ENCODE results near the gene PPP2R2D.
"Not testable (repeated sequence)": the region's sequence is repeated elsewhere in the genome, so short reads cannot be mapped to it uniquely, and the experiment has no call there.

The PPP2R2D gene

GRCh38 chr10:131975796-131976195 is 75.0 kb downstream of the PPP2R2D start:
- TF ChIP-seq POLR2A (IDR thresholded peaks at IDR 0.05; ENCODE audit: low read length), result no peak
- TF ChIP-seq GATA1 (IDR thresholded peaks at IDR 0.05; ENCODE audit: low read depth, low read length), result no peak
- DNase-seq, result no peak

- DNase-seq, result no peak
- TF ChIP-seq POLR2A (IDR thresholded peaks at IDR 0.05; ENCODE audit: low read length), result no peak
- TF ChIP-seq GATA1 (IDR thresholded peaks at IDR 0.05; ENCODE audit: low read depth, low read length), result no peak
Observed at GRCh38 chr10:131977323-131978096, 76.7 kb downstream of the PPP2R2D start.

- no peak for DNase-seq
- TF ChIP-seq POLR2A (IDR thresholded peaks at IDR 0.05; ENCODE audit: low read length), result no peak
- no peak for TF ChIP-seq GATA1 (IDR thresholded peaks at IDR 0.05; ENCODE audit: low read depth, low read length)
Observed at GRCh38 chr10:131978366-131978765, 77.6 kb downstream of the PPP2R2D start.

DNA sequence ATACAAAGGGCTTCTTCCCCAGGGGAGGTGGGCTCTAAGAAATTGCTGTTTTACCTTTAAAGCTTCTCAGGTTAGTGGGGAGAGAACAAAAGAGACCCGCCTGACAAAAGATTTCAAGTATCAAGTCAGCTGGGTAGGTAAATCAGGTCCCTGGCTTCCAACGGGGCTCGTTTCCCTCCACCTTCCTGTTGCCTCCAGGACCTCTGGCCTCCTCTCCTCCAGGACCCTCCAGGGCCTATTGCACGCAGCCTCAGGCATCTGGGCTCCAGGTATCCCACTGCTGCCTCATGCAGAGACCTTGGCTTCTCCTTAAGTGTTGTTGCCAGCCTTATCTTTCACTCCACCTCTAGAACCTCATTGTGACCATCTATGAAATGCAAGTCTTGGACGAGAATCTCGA is 78.0 kb downstream of the PPP2R2D start:
- no peak for DNase-seq
- no peak for TF ChIP-seq POLR2A (IDR thresholded peaks at IDR 0.05; ENCODE audit: low read length)
- TF ChIP-seq GATA1 (IDR thresholded peaks at IDR 0.05; ENCODE audit: low read depth, low read length), result no peak

DNA sequence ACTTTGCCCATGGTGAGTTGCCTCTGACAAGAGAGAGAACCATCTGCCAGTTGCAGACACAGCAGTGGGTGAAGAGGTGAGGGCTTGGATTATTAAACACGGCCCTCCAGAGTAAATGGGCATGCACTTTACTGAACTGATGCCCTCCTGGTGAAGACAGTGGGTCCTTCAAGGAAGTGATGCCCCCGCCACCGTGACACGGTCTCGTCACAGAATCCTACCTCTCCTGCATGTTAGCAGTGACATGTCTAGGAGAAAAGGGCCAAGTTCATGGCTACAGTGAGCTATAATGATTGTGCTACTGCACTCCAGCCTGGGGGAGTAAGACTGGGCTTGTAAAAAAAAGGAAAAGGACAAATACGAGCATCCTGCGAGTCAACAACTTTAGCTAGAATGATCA is 78.5 kb downstream of the PPP2R2D start:
- DNase-seq, result no peak
- no peak for TF ChIP-seq POLR2A (IDR thresholded peaks at IDR 0.05; ENCODE audit: low read length)

GRCh38 chr10:131979821-131980270 is 79.0 kb downstream of the PPP2R2D start:
- peak in 1 of 2 experiments; percentile 22 for DNase-seq

GRCh38 chr10:131980321-131980720 is 79.5 kb downstream of the PPP2R2D start:
- DNase-seq, result no peak
- TF ChIP-seq GATA1 (IDR thresholded peaks at IDR 0.05; ENCODE audit: low read depth, low read length) (no peak), POLR2A (IDR thresholded peaks at IDR 0.05; ENCODE audit: low read length) (no peak)

More at GRCh38 chr10:131979821-131980270, 79.0 kb downstream of the PPP2R2D start:
- TF ChIP-seq GATA1 (IDR thresholded peaks at IDR 0.05; ENCODE audit: low read depth, low read length), result no peak
- TF ChIP-seq POLR2A (IDR thresholded peaks at IDR 0.05; ENCODE audit: low read length), result no peak

DNA sequence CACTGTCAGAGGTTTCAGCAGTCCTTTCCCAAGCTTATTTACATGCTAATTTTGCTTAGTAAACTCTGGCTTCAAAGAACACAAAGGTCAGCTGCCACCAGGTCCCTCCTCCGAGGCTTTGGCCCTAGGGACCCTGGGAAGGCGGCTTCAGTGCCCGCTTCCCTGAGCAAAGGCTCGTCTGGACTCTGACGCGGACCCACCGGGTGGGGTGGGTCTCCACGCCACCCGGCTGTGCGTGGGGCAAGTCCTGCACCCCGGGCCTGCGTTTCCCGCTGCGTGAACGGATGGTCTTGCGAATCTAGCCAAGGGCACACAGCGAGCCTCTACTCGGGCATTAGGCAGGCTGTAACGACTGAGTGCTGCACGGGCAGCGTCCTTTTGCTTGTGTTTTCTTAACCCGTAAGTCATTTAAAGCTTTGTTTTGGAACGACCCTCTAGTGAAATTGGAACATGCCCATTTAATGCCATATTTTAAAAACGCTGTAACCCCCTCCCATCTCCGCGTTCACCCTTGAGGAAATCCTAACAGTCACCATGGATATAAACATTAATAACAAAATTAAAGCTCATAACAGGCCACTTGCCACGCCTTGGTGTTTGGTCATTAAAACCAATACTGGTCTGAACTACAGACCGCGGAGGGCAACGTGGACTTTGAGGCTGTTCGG is 80.1 kb downstream of the PPP2R2D start:
- DNase-seq, result peak; percentile 40 to 50
- no peak for TF ChIP-seq GATA1 (IDR thresholded peaks at IDR 0.05; ENCODE audit: low read depth, low read length)
- no peak for TF ChIP-seq POLR2A (IDR thresholded peaks at IDR 0.05; ENCODE audit: low read length)

GRCh38 chr10:131981429-131982184 is 80.8 kb downstream of the PPP2R2D start, which contains the start of gene BNIP3:
Gene BNIP3 (minus strand): TSS chr10:131981923. CDS start chr10:131981806, 117 bp downstream.
- peak; percentile 93 to 95 for DNase-seq
- TF ChIP-seq GATA1 (IDR thresholded peaks at IDR 0.05; ENCODE audit: low read depth, low read length) (no peak), POLR2A (IDR thresholded peaks at IDR 0.05; ENCODE audit: low read length) (peak; percentile 45)

GRCh38 chr10:131982185-131982756 is 81.5 kb downstream of the PPP2R2D start:
- no peak for DNase-seq
- TF ChIP-seq GATA1 (IDR thresholded peaks at IDR 0.05; ENCODE audit: low read depth, low read length) (no peak), POLR2A (IDR thresholded peaks at IDR 0.05; ENCODE audit: low read length) (no peak)

- TF ChIP-seq GATA1 (IDR thresholded peaks at IDR 0.05; ENCODE audit: low read depth, low read length) (no peak), POLR2A (IDR thresholded peaks at IDR 0.05; ENCODE audit: low read length) (no peak)
- DNase-seq, result no peak
Observed at GRCh38 chr10:131982796-131983195, 82.0 kb downstream of the PPP2R2D start.

DNA sequence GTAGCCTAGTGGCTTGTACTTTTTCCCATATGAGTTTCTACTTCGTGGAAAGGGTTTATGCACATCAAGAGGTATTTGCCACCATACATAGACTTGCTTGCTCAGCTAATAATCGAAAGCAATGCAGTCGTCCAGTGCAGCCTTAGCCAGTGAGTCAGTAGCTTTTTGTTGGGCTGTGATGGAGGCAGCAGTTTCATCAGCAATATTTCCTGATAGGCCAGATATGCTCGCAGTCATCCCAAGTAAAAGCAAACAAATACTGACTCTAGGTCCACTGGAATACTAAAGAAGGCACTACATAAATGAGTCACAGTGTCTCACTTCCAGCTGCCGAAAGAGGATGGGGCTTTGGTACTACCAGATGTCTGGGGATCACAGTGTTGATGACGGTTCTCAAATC is 83.0 kb downstream of the PPP2R2D start:
- no peak for DNase-seq

GRCh38 chr10:131986851-131987250 is 86.0 kb downstream of the PPP2R2D start:
- DNase-seq, result not testable (repeated sequence)

More for the DNA sequence above, 83.0 kb downstream of the PPP2R2D start:
- TF ChIP-seq POLR2A (IDR thresholded peaks at IDR 0.05; ENCODE audit: low read length) (no peak), GATA1 (IDR thresholded peaks at IDR 0.05; ENCODE audit: low read depth, low read length) (no peak)

DNA sequence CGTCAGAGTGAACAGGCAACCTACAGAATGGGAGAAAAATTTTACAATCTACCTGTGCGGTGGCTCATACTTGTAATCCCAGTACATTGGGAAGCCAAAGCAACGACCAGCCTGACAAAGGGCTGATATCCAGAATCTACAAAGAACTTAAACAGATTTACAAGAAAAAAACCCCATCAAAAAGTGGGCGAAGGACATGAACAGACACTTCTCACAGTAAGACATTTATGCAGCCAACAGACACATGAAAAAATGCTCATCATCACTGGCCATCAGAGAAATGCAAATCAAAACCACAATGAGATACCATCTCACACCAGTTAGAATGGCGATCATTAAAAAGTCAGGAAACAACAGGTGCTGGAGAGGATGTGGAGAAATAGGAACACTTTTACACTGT is 86.5 kb downstream of the PPP2R2D start:
- DNase-seq, result not testable (repeated sequence)

GRCh38 chr10:131987786-131988185 is 87.0 kb downstream of the PPP2R2D start:
- not testable (repeated sequence) for DNase-seq
